ENCODE data around the gene SLC25A40.

GRCh38 chr7:87912121-87912520 lies 36.0 kb upstream of the SLC25A40 start:
- TF ChIP-seq EZH2 (IDR thresholded peaks at IDR 0.05; ENCODE audit: borderline replicate concordance, low read depth, low read length, severe bottlenecking) (no peak), CTCF (IDR thresholded peaks at IDR 0.05; ENCODE audit: borderline replicate concordance, extremely low read depth, low read length, poor library complexity, severe bottlenecking) (no peak)

Measured in DND-41 (cell line).